HEK293 (cell line): Measurements from ENCODE around the gene GCK.

Experiments
- CTCF ChIA-PET: fragments of 350-600 bp; formaldehyde crosslinking; extraction: SDS; loops from one replicate; lab custom pipeline; 2021; ENCODE audit warnings: antibody characterized with exemption; lab: Yijun Ruan, JAX
- POLR2A ChIA-PET: fragments of 300-600 bp; formaldehyde crosslinking; extraction: SDS; loops from one replicate; lab custom pipeline; 2020; ENCODE audit warnings: antibody characterized with exemption, inconsistent platforms; lab: Yijun Ruan, JAX
- H3K27ac ChIP-seq: fragments of 200-500 bp; sonication (Bioruptor generic); 2 replicates; pipeline ENCODE4 v1.5.1; 2014; ENCODE audit warnings: low read depth, low read length, control low read depth, inconsistent platforms; ENCODE audit errors: extremely low read depth
- H3K36me3 ChIP-seq, 2 experiments: fragments of 200-500 bp in 1 of 2; sonication (Bioruptor generic) in 1 of 2; 1 replicate in 1 of 2; 2 replicates in 1 of 2; pipeline ENCODE4 v1.5.1; 2014 to 2017; ENCODE audit warnings: inconsistent platforms in 2 of 2, low read length in 2 of 2; ENCODE audit not compliant: control insufficient read depth in 2 of 2, insufficient read depth in 1 of 2
- H3K4me1 ChIP-seq: fragments of 200-500 bp; sonication (Bioruptor generic); 2 replicates; pipeline ENCODE4 v1.5.1; 2014; ENCODE audit warnings: mild to moderate bottlenecking, low read length, inconsistent platforms; ENCODE audit not compliant: control insufficient read depth, insufficient read depth
- H3K4me3 ChIP-seq: 2 replicates; pipeline ENCODE4 v1.5.1; 2011; ENCODE audit warnings: low read depth, mild to moderate bottlenecking, control low read depth, low read length, moderate library complexity
- H3K9me3 ChIP-seq: fragments of 200-500 bp; sonication (Bioruptor generic); 2 replicates; pipeline ENCODE4 v1.5.1; 2014; ENCODE audit warnings: low read depth, low read length, inconsistent platforms; ENCODE audit not compliant: control insufficient read depth, insufficient read depth
- BCL6B ChIP-seq: fragments of 450-650 bp; formaldehyde crosslinking; IDR thresholded peaks from 2 replicates; pipeline ENCODE4 v1.5.1; 2017; ENCODE audit warnings: missing biosample characterization, missing genetic modification characterization
- GLIS1 ChIP-seq: fragments of 450-650 bp; formaldehyde crosslinking; IDR thresholded peaks from 2 replicates; pipeline ENCODE4 v1.5.1; 2016; ENCODE audit warnings: missing biosample characterization, missing genetic modification characterization
- HOXC10 ChIP-seq: sonication (generic); formaldehyde crosslinking; IDR thresholded peaks from 2 replicates; pipeline ENCODE4 v1.8.1; 2023; ENCODE audit warnings: mild to moderate bottlenecking, missing genetic modification reagents
- KLF17 ChIP-seq: fragments of 450-650 bp; formaldehyde crosslinking; IDR thresholded peaks from 2 replicates; pipeline ENCODE4 v1.5.1; 2016; ENCODE audit warnings: missing biosample characterization, missing genetic modification characterization
- MEIS1 ChIP-seq: sonication (generic); formaldehyde crosslinking; IDR thresholded peaks from 2 replicates; pipeline ENCODE4 v1.8.1; 2022; ENCODE audit warnings: missing genetic modification reagents, mild to moderate bottlenecking, borderline replicate concordance
- PRDM6 ChIP-seq: fragments of 450-650 bp; formaldehyde crosslinking; IDR thresholded peaks from 2 replicates; pipeline ENCODE4 v1.5.1; 2017; ENCODE audit warnings: missing biosample characterization, missing genetic modification characterization
- REPIN1 ChIP-seq: fragments of 450-650 bp; formaldehyde crosslinking; IDR thresholded peaks from 2 replicates; pipeline ENCODE4 v1.5.1; 2017; ENCODE audit warnings: missing biosample characterization, missing genetic modification characterization, low read depth
- SCRT2 ChIP-seq: fragments of 450-650 bp; formaldehyde crosslinking; IDR thresholded peaks from 2 replicates; pipeline ENCODE4 v1.5.1; 2016; ENCODE audit warnings: missing biosample characterization, missing genetic modification characterization
- YY2 ChIP-seq: fragments of 450-650 bp; formaldehyde crosslinking; IDR thresholded peaks from 2 replicates; pipeline ENCODE4 v1.5.1; 2016; ENCODE audit warnings: missing biosample characterization, missing genetic modification characterization
- ZFP37 ChIP-seq: fragments of 450-650 bp; formaldehyde crosslinking; IDR thresholded peaks from 2 replicates; pipeline ENCODE4 v1.5.1; 2016; ENCODE audit warnings: missing biosample characterization, missing genetic modification characterization
- ZFP69B ChIP-seq: fragments of 450-650 bp; formaldehyde crosslinking; IDR thresholded peaks from 2 replicates; pipeline ENCODE4 v1.5.1; 2016; ENCODE audit warnings: missing biosample characterization, missing genetic modification characterization
- ZIC2 ChIP-seq: fragments of 450-650 bp; formaldehyde crosslinking; IDR thresholded peaks from 2 replicates; pipeline ENCODE4 v1.5.1; 2016; ENCODE audit warnings: missing biosample characterization, missing genetic modification characterization
- ZNF133 ChIP-seq: fragments of 450-650 bp; formaldehyde crosslinking; IDR thresholded peaks from 2 replicates; pipeline ENCODE4 v1.5.1; 2016; ENCODE audit warnings: missing biosample characterization, missing genetic modification characterization
- ZNF221 ChIP-seq: fragments of 450-650 bp; formaldehyde crosslinking; IDR thresholded peaks from 2 replicates; pipeline ENCODE4 v1.5.1; 2017; ENCODE audit warnings: missing biosample characterization, missing genetic modification characterization, borderline replicate concordance
- ZNF266 ChIP-seq: fragments of 450-650 bp; formaldehyde crosslinking; IDR thresholded peaks from 2 replicates; pipeline ENCODE4 v1.5.1; 2016; ENCODE audit warnings: missing biosample characterization, missing genetic modification characterization, low read depth
- ZNF324 ChIP-seq: fragments of 450-650 bp; formaldehyde crosslinking; IDR thresholded peaks from 2 replicates; pipeline ENCODE4 v1.5.1; 2016; ENCODE audit warnings: missing biosample characterization, missing genetic modification characterization
- ZNF394 ChIP-seq: fragments of 450-650 bp; formaldehyde crosslinking; IDR thresholded peaks from 2 replicates; pipeline ENCODE4 v1.5.1; 2016; ENCODE audit warnings: missing biosample characterization, missing genetic modification characterization, mild to moderate bottlenecking, moderate library complexity, borderline replicate concordance
- ZNF488 ChIP-seq: fragments of 450-650 bp; formaldehyde crosslinking; IDR thresholded peaks from 2 replicates; pipeline ENCODE4 v1.5.1; 2016; ENCODE audit warnings: missing biosample characterization, missing genetic modification characterization
- ZSCAN16 ChIP-seq: fragments of 450-650 bp; formaldehyde crosslinking; IDR thresholded peaks from 2 replicates; pipeline ENCODE4 v1.5.1; 2016; ENCODE audit warnings: missing biosample characterization, missing genetic modification characterization

GCK gene

GRCh38 chr7:44101966-44102845, 87.0 kb downstream of the GCK start (continued):
- no peak for TF ChIP-seq HOXC10 (CRISPR knock-in tag)
- TF ChIP-seq ZFP37 (tag by site-specific recombination) = no peak
- TF ChIP-seq ZNF394 (tag by site-specific recombination) = no peak
- no peak for TF ChIP-seq YY2 (tag by site-specific recombination)
- TF ChIP-seq MEIS1 (CRISPR knock-in tag) = no peak
- TF ChIP-seq BCL6B (tag by site-specific recombination) = no peak
- no peak for TF ChIP-seq GLIS1
- no peak for TF ChIP-seq ZFP69B (tag by site-specific recombination)
- no peak for TF ChIP-seq PRDM6 (tag by site-specific recombination)
- no peak for TF ChIP-seq KLF17 (tag by site-specific recombination)

GRCh38 chr7:44101303-44101965, 87.8 kb downstream of the GCK start:
- H3K36me3 ChIP-seq = no peaks in the 10 kb centered on the region
- POLR2A ChIA-PET = no interaction called here
- no peak overlapping the region for H3K4me3 ChIP-seq
- CTCF ChIA-PET = interaction anchor here (1.3 kb wide), 1 partner anchor 96 kb away, joined by 3 read pairs; no protein-coding TSS in a partner anchor
- H3K27ac ChIP-seq = no peak overlapping the region
- H3K4me1 ChIP-seq = no peaks in the 10 kb centered on the region
- H3K9me3 ChIP-seq = no peaks in the 10 kb centered on the region
- TF ChIP-seq HOXC10 (CRISPR knock-in tag) (no peak), ZNF266 (tag by site-specific recombination) (no peak), ZSCAN16 (tag by site-specific recombination) (no peak), ZIC2 (tag by site-specific recombination) (no peak), ZNF221 (tag by site-specific recombination) (no peak), ZNF488 (tag by site-specific recombination) (no peak), SCRT2 (tag by site-specific recombination) (no peak), REPIN1 (no peak), ZNF133 (tag by site-specific recombination) (no peak), ZNF324 (tag by site-specific recombination) (no peak), PRDM6 (tag by site-specific recombination) (no peak)
